Glutamatergic neuron (in vitro differentiated cells): ENCODE results near the gene ERP29. TPM values are rescaled to one million over a fixed set of nuclear protein-coding genes. Genes with fewer than 3 reads are reported as not detected.
"Not testable (repeated sequence)": the region's sequence is repeated elsewhere in the genome, so short reads cannot be mapped to it uniquely, and the experiment has no call there.

Experiments used
- DNase-seq: peaks from one replicate; pipeline ENCODE4 v3.0.0; 2022
- H3K27ac Mint-ChIP-seq: one replicate; pipeline ENCODE4 v1.8.0; 2020; ENCODE audit warnings: mild to moderate bottlenecking, mixed read lengths, inconsistent platforms; ENCODE audit not compliant: unreplicated experiment
- H3K27me3 Mint-ChIP-seq: one replicate; pipeline ENCODE4 v1.8.0; 2020; ENCODE audit warnings: mild to moderate bottlenecking, moderate library complexity, mixed read lengths, inconsistent platforms; ENCODE audit not compliant: unreplicated experiment
- H3K36me3 Mint-ChIP-seq: one replicate; pipeline ENCODE4 v1.8.0; 2020; ENCODE audit warnings: mild to moderate bottlenecking, mixed read lengths, inconsistent platforms; ENCODE audit not compliant: unreplicated experiment
- H3K4me1 Mint-ChIP-seq: one replicate; pipeline ENCODE4 v1.8.0; 2020; ENCODE audit warnings: mild to moderate bottlenecking, low read depth, mixed read lengths, inconsistent platforms; ENCODE audit not compliant: unreplicated experiment
- H3K4me3 Mint-ChIP-seq: one replicate; pipeline ENCODE4 v1.8.0; 2020; ENCODE audit warnings: mild to moderate bottlenecking, mixed read lengths, inconsistent platforms; ENCODE audit not compliant: unreplicated experiment
- H3K9me3 Mint-ChIP-seq: one replicate; pipeline ENCODE4 v1.8.0; 2020; ENCODE audit warnings: mild to moderate bottlenecking, moderate library complexity, mixed read lengths, inconsistent platforms; ENCODE audit not compliant: unreplicated experiment
- CTCF ChIP-seq: fragments of 200-600 bp; sonication (generic); IDR thresholded peaks from one replicate; pipeline ENCODE4 v1.5.0; 2021; ENCODE audit not compliant: partially characterized antibody, unreplicated experiment
- total RNA-seq: library from RNA; stranded (reverse); fragmentation: NEBNext Ultra II Directional; extraction: Animal tissue kit (Norgen Biotek cat#: 25700); gene quantifications from one replicate; pipeline ENCODE4 v1.2.1, GENCODE V29; 2021; ENCODE audit not compliant: unreplicated experiment

The ERP29 gene
- total RNA-seq, 1 donor from 2014 or later: 114 TPM

GRCh38 chr12:112001576-112001975 lies 11.7 kb upstream of the ERP29 start:
- H3K9me3 Mint-ChIP-seq: no peaks in the 10 kb centered on the region
- H3K27ac Mint-ChIP-seq: no peak overlapping the region
- no peak for TF ChIP-seq CTCF
- no peak for DNase-seq
- H3K4me1 Mint-ChIP-seq: peaks cover 3% of the 10 kb centered on the region
- no peaks in the 10 kb centered on the region for H3K27me3 Mint-ChIP-seq
- H3K36me3 Mint-ChIP-seq: no peaks in the 10 kb centered on the region
- no peak overlapping the region for H3K4me3 Mint-ChIP-seq

GRCh38 chr12:112004041-112004440 lies 9.2 kb upstream of the ERP29 start:
- Mint-ChIP-seq H3K4me1 (peaks cover 3% of the 10 kb centered on the region), H3K4me3 (no peak overlapping the region), H3K9me3 (no peaks in the 10 kb centered on the region), H3K27ac (no peak overlapping the region), H3K36me3 (no peaks in the 10 kb centered on the region), H3K27me3 (no peaks in the 10 kb centered on the region)
- TF ChIP-seq CTCF: no peak
- DNase-seq: no peak

GRCh38 chr12:112005419-112006395 lies 7.5 kb upstream of the ERP29 start:
- DNase-seq: no peak
- no peaks in the 10 kb centered on the region for H3K9me3 Mint-ChIP-seq
- no peak for TF ChIP-seq CTCF
- no peaks in the 10 kb centered on the region for H3K36me3 Mint-ChIP-seq
- no peak overlapping the region for H3K27ac Mint-ChIP-seq
- peaks cover 3% of the 10 kb centered on the region for H3K4me1 Mint-ChIP-seq
- no peak overlapping the region for H3K4me3 Mint-ChIP-seq
- peaks cover 2% of the 10 kb centered on the region for H3K27me3 Mint-ChIP-seq

- Mint-ChIP-seq H3K9me3 (peaks cover 4% of the 10 kb centered on the region), H3K36me3 (no peaks in the 10 kb centered on the region), H3K27me3 (peaks cover 7% of the 10 kb centered on the region), H3K27ac (no peak overlapping the region), H3K4me3 (no peak overlapping the region), H3K4me1 (peaks cover 7% of the 10 kb centered on the region)
- DNase-seq: no peak
- TF ChIP-seq CTCF: no peak
These were observed 5.3 kb upstream of the ERP29 start for GRCh38 chr12:112007945-112008344.

GRCh38 chr12:112008918-112009317 lies 4.3 kb upstream of the ERP29 start:
- H3K27ac Mint-ChIP-seq: no peak overlapping the region
- peaks cover 7% of the 10 kb centered on the region for H3K4me1 Mint-ChIP-seq
- no peak for TF ChIP-seq CTCF
- DNase-seq: no peak
- H3K4me3 Mint-ChIP-seq: no peak overlapping the region
- peaks cover 7% of the 10 kb centered on the region for H3K27me3 Mint-ChIP-seq
- peaks cover 4% of the 10 kb centered on the region for H3K9me3 Mint-ChIP-seq
- H3K36me3 Mint-ChIP-seq: no peaks in the 10 kb centered on the region

GRCh38 chr12:112009596-112009995 lies 3.6 kb upstream of the ERP29 start:
- H3K4me3 Mint-ChIP-seq, H3K27me3 Mint-ChIP-seq, H3K9me3 Mint-ChIP-seq, H3K27ac Mint-ChIP-seq, H3K36me3 Mint-ChIP-seq, DNase-seq: not testable (repeated sequence)
- H3K4me1 Mint-ChIP-seq: peaks cover 12% of the 10 kb centered on the region
